ENCODE measurements around the gene RPRML.

- TF ChIP-seq CTCF (IDR thresholded peaks at IDR 0.05): no peak
- TF ChIP-seq TCF7L2 (IDR thresholded peaks at IDR 0.05; ENCODE audit: low read depth, low read length): no peak
- TF ChIP-seq POLR2AphosphoS5 (IDR thresholded peaks at IDR 0.05; ENCODE audit: low read depth, low read length): no peak
These were observed 10.7 kb downstream of the RPRML start for GRCh38 chr17:46968224-46968834.

Measured in Panc1 (cell line).